CD14-positive monocyte (primary cell): ENCODE measurements around the gene SP100. TPM values are rescaled to one million over a fixed set of nuclear protein-coding genes. Genes with fewer than 3 reads are reported as not detected.

Experiments used
- DNase-seq, 3 donors: peaks; one replicate each; pipeline ENCODE4 v3.0.0-alpha.2; 2011 to 2022
- H2AFZ ChIP-seq: 2 replicates; pipeline ENCODE4 v1.6.0; 2012; ENCODE audit warnings: mild to moderate bottlenecking, low read depth, low read length, inconsistent platforms; ENCODE audit not compliant: insufficient read depth, poor library complexity, severe bottlenecking
- H3K27ac ChIP-seq, 2 donors: 1 replicate in 1 of 2; 2 replicates in 1 of 2; pipeline ENCODE4 v1.5.1; 2012 to 2013; ENCODE audit warnings: low read length in 2 of 2, control low read depth in 1 of 2, inconsistent platforms in 1 of 2, low read depth in 1 of 2, mild to moderate bottlenecking in 1 of 2
- H3K27me3 ChIP-seq, 2 donors: one replicate each; pipeline versions ENCODE4 v1.6.0 to v1.6.1; 2011 to 2013; ENCODE audit warnings: low read length in 2 of 2; ENCODE audit not compliant: control insufficient read depth in 2 of 2, insufficient read depth in 2 of 2
- H3K36me3 ChIP-seq, 2 donors: replicated peaks in 1 of 2; 1 replicate in 1 of 2; 2 replicates in 1 of 2; pipeline versions ENCODE4 v1.5.1 to v1.6.1; 2012 to 2013; ENCODE audit warnings: low read length in 2 of 2, control low read depth in 1 of 2, inconsistent platforms in 1 of 2, mild to moderate bottlenecking in 1 of 2; ENCODE audit not compliant: insufficient read depth in 2 of 2, control insufficient read depth in 1 of 2
- H3K4me1 ChIP-seq, 2 donors: 1 replicate in 1 of 2; 2 replicates in 1 of 2; pipeline versions ENCODE4 v1.5.1 to v1.6.1; 2012 to 2013; ENCODE audit warnings: low read length in 2 of 2, control low read depth in 1 of 2, inconsistent platforms in 1 of 2, mild to moderate bottlenecking in 1 of 2, moderate library complexity in 1 of 2; ENCODE audit not compliant: insufficient read depth in 2 of 2, control insufficient read depth in 1 of 2
- H3K4me2 ChIP-seq: replicated peaks from 2 replicates; pipeline ENCODE3; 2012; ENCODE audit warnings: low read length, moderate library complexity, mild to moderate bottlenecking; ENCODE audit not compliant: poor library complexity, severe bottlenecking; ENCODE audit errors: extremely low read depth
- H3K4me3 ChIP-seq, 3 experiments: fragments of 200-600 bp in 1 of 3; sonication (generic) in 1 of 3; replicated peaks in 1 of 3; 1 replicate in 2 of 3; 2 replicates in 1 of 3; pipeline ENCODE4 v1.5.1; 2011 to 2013; ENCODE audit warnings: low read length in 3 of 3, mild to moderate bottlenecking in 3 of 3, control low read depth in 2 of 3, low read depth in 2 of 3, inconsistent platforms in 1 of 3, moderate library complexity in 1 of 3
- H3K79me2 ChIP-seq: 2 replicates; pipeline ENCODE4 v1.6.0; 2012; ENCODE audit warnings: mild to moderate bottlenecking, control low read depth, inconsistent platforms, low read length, moderate library complexity; ENCODE audit not compliant: insufficient read depth
- H3K9ac ChIP-seq: 2 replicates; pipeline ENCODE4 v1.6.0; 2017; ENCODE audit warnings: low read length, mild to moderate bottlenecking; ENCODE audit not compliant: insufficient read depth, poor library complexity, severe bottlenecking
- H3K9me3 ChIP-seq, 2 donors: replicated peaks in 1 of 2; 1 replicate in 1 of 2; 2 replicates in 1 of 2; pipeline versions ENCODE4 v1.5.1 to v1.6.1; 2012 to 2013; ENCODE audit warnings: low read length in 2 of 2, control low read depth in 1 of 2; ENCODE audit not compliant: control insufficient read depth in 1 of 2, insufficient read depth in 1 of 2
- H4K20me1 ChIP-seq: 2 replicates; pipeline ENCODE4 v1.6.0; 2012; ENCODE audit warnings: mild to moderate bottlenecking, low read length, control low read depth, moderate library complexity; ENCODE audit not compliant: insufficient read depth
- H3K27ac Mint-ChIP-seq, 7 donors: one replicate each; pipeline ENCODE4 v1.8.0; 2020; ENCODE audit warnings: mild to moderate bottlenecking in 7 of 7, mixed read lengths in 7 of 7, moderate library complexity in 6 of 7, inconsistent platforms in 2 of 7
- H3K27me3 Mint-ChIP-seq, 3 donors: one replicate each; pipeline ENCODE4 v1.8.0; 2021 to 2022; ENCODE audit warnings: low read depth in 3 of 3, mild to moderate bottlenecking in 3 of 3, mixed read lengths in 3 of 3, moderate library complexity in 3 of 3, inconsistent platforms in 1 of 3
- H3K36me3 Mint-ChIP-seq, 2 donors: one replicate each; pipeline ENCODE4 v1.8.0; 2020; ENCODE audit warnings: mixed read lengths in 2 of 2, inconsistent platforms in 1 of 2, mild to moderate bottlenecking in 1 of 2
- H3K4me1 Mint-ChIP-seq: one replicate; pipeline ENCODE4 v1.8.0; 2020; ENCODE audit warnings: mild to moderate bottlenecking, mixed read lengths
- H3K4me3 Mint-ChIP-seq, 2 donors: one replicate each; pipeline ENCODE4 v1.8.0; 2020; ENCODE audit warnings: mild to moderate bottlenecking in 2 of 2, mixed read lengths in 2 of 2, moderate library complexity in 1 of 2
- H3K9me3 Mint-ChIP-seq, 7 donors: one replicate each; pipeline ENCODE4 v1.8.0; 2020 to 2022; ENCODE audit warnings: mixed read lengths in 7 of 7, mild to moderate bottlenecking in 6 of 7, moderate library complexity in 6 of 7, inconsistent platforms in 2 of 7
- CTCF ChIP-seq: fragments of 200-600 bp; IDR thresholded peaks from one replicate; pipeline ENCODE4 v1.8.0; 2022; ENCODE audit warnings: antibody characterized with exemption, mild to moderate bottlenecking
- WGBS: methylation state at CpG from one replicate; pipeline ENCODE4 v1.1.5; 2013; ENCODE audit warnings: missing lambda C conversion rate; ENCODE audit not compliant: insufficient coverage; 5-methylcytosine and 5-hydroxymethylcytosine counted together
- intact Hi-C, 2 donors: fragments of 100-400 bp; cut with micrococcal nuclease; formaldehyde crosslinking; loops; one replicate each; pipeline versions ENCODE4 v1.15.0 to v1.15.1; 2023
- polyA plus RNA-seq, 3 donors: library from polyadenylated mRNA; depleted of rRNA in 1 of 3; unstranded in 2 of 3; stranded (reverse) in 1 of 3; fragments of 300-500 nt in 2 of 3; fragments of >200 nt in 1 of 3; fragmentation: Illumina TruSeq in 2 of 3; gene quantifications; 1 replicate in 2 of 3; 2 replicates in 1 of 3; pipeline ENCODE4 v1.2.3, GENCODE V29; 2012 to 2021

SP100 gene
- polyA plus RNA-seq, 3 donors: 68.1 to 101 (median 97.4) TPM

- Mint-ChIP-seq H3K9me3 (peaks cover 0 to 3% (median 0%) of the 10 kb centered on the region in 7 donors), H3K36me3 (peaks cover 55 to 56% of the 10 kb centered on the region in 2 donors), H3K4me1 (peaks cover 53% of the 10 kb centered on the region), H3K27ac (peak overlapping the region in 4 of 7 donors; percentile 11 to 76 (median 56)), H3K27me3 (peaks cover 0 to 2% (median 0%) of the 10 kb centered on the region in 3 donors), H3K4me3 (peak overlapping the region in 1 of 2 donors; percentile 20)
- H3K27ac ChIP-seq: peak overlapping the region in 1 of 2 donors; percentile 22
- peaks cover 56 to 75% of the 10 kb centered on the region in 2 donors for H3K36me3 ChIP-seq
- H4K20me1 ChIP-seq: peaks cover 92% of the 10 kb centered on the region
- TF ChIP-seq CTCF: no peak
- H3K27me3 ChIP-seq: no peaks in the 10 kb centered on the region
- no peak overlapping the region for H2AFZ ChIP-seq
- no peak overlapping the region for H3K4me2 ChIP-seq
- H3K79me2 ChIP-seq: peaks cover 79% of the 10 kb centered on the region
- no peak overlapping the region for H3K4me3 ChIP-seq
- no CpG with 5 or more reads among the region's 2 CpGs for WGBS
- no peaks in the 10 kb centered on the region for H3K9me3 ChIP-seq
- peaks cover 25 to 49% of the 10 kb centered on the region in 2 donors for H3K4me1 ChIP-seq
- DNase-seq: peak in 1 of 3 donors; percentile 32
- intact Hi-C loops: no loop called here
- no peak overlapping the region for H3K9ac ChIP-seq
Measured at GRCh38 chr2:230443541-230443940, 27.5 kb downstream of the SP100 start.

- intact Hi-C loops: loop anchor here in 1 of 2 donors (5.0 kb wide), 1 partner anchor 33 kb away; no protein-coding TSS in a partner anchor
Measured at GRCh38 chr2:230444832-230445231, 28.8 kb downstream of the SP100 start.

More at GRCh38 chr2:230444832-230445231, 28.8 kb downstream of the SP100 start:
- Mint-ChIP-seq H3K4me3 (no peak overlapping the region), H3K36me3 (peaks cover 65 to 69% of the 10 kb centered on the region in 2 donors), H3K27ac (peak overlapping the region in 1 of 7 donors; percentile 48), H3K4me1 (peaks cover 52% of the 10 kb centered on the region), H3K27me3 (peaks cover 0 to 2% (median 1%) of the 10 kb centered on the region in 3 donors), H3K9me3 (peaks cover 0 to 9% (median 0%) of the 10 kb centered on the region in 7 donors)
- H3K9me3 ChIP-seq: no peaks in the 10 kb centered on the region
- TF ChIP-seq CTCF: no peak
- H3K4me3 ChIP-seq: no peak overlapping the region
- H2AFZ ChIP-seq: no peak overlapping the region
- H3K9ac ChIP-seq: no peak overlapping the region
- peaks cover 78% of the 10 kb centered on the region for H3K79me2 ChIP-seq
- peaks cover 69 to 83% of the 10 kb centered on the region in 2 donors for H3K36me3 ChIP-seq
- no CpG with 5 or more reads among the region's 2 CpGs for WGBS
- H3K27me3 ChIP-seq: no peaks in the 10 kb centered on the region
- no peak for DNase-seq
- H4K20me1 ChIP-seq: peaks cover 92% of the 10 kb centered on the region
- H3K27ac ChIP-seq: peak overlapping the region in 1 of 2 donors; percentile 20
- peaks cover 27 to 43% of the 10 kb centered on the region in 2 donors for H3K4me1 ChIP-seq
- H3K4me2 ChIP-seq: no peak overlapping the region
